DMS53 treated with DMSO at 0.1 percent for 48 hours (cell line): ENCODE results near the gene FAM219A.
"Not testable (repeated sequence)": the region's sequence is repeated elsewhere in the genome, so short reads cannot be mapped to it uniquely, and the experiment has no call there.

Source experiments
- DNase-seq: peaks from one replicate; lab custom pipeline; 2025; ENCODE audit not compliant: unreplicated experiment; lab: John Stamatoyannopoulos, UW

The FAM219A gene

DNA sequence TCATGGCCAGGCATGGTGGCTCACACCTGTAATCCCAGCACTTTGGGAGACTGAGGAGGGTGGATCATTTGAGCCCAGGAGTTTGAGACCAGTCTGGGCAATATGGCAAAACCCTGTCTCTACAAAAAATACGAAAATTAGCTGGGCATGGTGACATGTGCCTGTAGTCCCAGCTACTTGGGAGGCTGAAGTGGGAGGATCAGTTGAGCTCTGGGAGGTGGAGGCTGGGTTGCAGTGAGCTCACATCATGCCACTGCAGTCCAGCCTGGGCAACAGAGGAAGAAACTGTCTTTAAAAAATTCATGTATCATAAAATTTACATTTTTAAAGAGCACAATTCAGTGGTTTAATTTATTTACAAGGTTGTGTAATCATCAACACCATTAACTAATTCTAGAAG, 105.4 kb downstream of the FAM219A start:
- not testable (repeated sequence) for DNase-seq

DNA sequence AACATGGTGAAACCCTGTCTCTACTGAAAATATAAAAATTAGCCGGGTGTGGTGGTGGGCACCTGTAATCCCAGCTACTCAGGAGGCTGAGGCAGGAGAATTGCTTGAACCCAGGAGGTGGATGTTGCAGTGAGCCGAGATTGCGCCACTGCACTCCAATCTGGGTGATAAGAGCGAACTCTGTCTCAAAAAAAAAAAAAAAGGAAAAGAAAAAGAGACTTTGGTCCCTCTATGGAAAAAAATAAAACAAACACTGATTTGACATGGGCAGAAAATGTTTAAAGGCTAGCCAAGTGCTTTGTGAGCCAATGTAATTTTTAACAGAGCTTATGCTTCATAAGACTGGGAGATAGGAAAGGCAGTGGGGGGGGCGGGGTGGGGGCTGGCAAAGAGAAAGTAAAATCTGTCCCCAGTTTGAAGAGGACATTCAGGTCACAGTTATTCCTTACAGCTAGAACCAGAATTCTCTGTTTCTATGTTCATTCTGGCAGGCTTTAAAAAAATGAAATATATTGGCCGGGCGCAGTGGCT, 106.2 kb downstream of the FAM219A start:
- DNase-seq = not testable (repeated sequence)

DNA sequence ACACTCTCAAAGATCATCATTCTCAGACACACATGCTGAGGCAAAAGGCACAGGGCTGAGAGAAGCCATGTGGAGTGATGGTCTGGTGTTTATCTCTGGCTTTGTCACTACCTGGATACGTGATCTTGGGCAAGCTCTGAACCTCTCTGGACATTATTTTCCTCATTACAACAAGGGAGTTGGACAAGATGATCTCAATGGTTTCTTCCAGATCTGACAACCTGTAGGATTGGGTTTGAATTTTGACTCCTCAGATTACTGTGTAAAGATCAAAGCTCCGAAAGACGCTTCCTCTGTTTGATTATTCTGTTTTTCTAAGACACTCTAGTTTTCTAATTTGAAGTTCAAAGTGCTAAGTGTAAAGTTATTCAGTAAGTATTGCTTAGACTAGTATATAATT, 109.0 kb downstream of the FAM219A start:
- no peak for DNase-seq
